ENCODE measurements around the gene GABARAP.
A peak's percentile ranks its signal among the peaks of the same experiment; 100 is the strongest.

GABARAP gene

GRCh38 chr17:7207120-7208001 lies 34.9 kb downstream of the GABARAP start:
- DNase-seq (ENCODE audit: low read depth): no peak

GRCh38 chr17:7205561-7205960 lies 36.7 kb downstream of the GABARAP start:
- DNase-seq (ENCODE audit: low read depth): no peak

DNA sequence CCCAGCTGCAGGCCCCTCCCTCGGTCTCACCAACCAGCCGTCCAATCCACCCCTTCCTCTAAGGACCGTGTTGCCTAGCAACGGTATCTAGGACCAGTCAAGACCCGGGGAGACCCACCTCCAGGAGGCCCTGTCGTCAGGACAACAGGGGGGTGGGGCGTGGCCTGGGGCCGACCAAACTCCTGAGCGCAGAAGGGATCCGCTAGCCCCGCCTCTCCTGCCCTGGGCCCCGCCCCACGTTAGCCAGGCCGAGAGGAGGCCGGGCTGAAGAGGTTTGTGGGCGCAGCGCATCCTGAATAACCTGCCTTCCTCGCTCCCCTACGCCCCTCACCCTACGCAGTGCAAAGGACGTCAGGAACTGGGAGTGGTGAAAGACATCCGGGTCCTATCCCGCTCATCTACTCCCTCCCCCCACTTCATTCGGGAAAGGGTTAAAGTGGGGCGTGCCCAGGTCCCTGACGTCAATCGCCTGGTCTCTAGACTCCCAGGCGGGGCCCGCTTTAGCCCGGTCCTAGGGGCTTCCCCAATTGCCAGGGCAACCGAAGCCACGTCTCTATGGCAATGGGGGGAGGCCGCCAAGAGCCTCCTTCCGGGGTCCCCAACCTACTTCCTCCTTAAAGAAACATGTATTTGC lies 37.3 kb downstream of the GABARAP start:
- peak; percentile 88 for DNase-seq (ENCODE audit: low read depth)

GRCh38 chr17:7204336-7204735 lies 37.9 kb downstream of the GABARAP start:
- DNase-seq (ENCODE audit: low read depth): no peak

- DNase-seq (ENCODE audit: low read depth): no peak
These were observed 38.9 kb downstream of the GABARAP start for GRCh38 chr17:7203391-7203790.

DNA sequence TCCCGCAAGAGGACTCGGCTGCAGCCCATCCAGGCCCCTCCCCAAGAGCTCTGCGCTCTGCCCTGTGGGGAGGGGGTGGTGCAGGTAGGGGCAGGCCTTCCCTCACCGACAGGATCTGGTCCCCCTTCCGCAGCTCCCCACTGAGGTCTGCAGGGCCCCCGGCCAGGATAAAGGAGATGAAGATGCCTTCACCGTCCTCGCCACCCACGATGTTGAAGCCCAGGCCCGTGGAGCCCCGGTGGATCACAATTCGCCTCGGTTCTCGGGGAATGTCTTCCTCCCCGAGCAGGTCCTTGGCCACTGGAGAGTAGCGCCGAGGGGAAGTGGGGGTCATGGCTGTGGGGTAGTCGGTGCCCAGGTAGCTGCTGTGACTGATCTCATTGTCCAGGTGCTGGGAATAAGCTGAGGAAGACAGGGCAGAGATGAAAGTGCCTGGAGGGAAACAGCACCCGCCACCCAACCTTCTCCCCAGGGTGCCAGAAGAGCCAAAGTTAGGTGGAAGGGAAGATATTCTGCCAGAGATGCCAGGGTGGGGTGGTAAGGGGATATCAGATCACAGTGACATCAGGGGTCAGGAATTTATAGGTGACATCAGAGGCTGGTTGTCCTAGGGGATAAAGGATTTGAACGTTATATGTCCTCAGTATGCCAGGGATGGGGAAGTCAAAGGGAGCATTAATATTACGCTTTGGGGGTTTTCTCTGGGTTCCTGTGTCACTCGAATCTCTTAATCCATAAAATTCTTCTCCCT lies 45.4 kb downstream of the GABARAP start:
- no peak for DNase-seq (ENCODE audit: low read depth)

DNA sequence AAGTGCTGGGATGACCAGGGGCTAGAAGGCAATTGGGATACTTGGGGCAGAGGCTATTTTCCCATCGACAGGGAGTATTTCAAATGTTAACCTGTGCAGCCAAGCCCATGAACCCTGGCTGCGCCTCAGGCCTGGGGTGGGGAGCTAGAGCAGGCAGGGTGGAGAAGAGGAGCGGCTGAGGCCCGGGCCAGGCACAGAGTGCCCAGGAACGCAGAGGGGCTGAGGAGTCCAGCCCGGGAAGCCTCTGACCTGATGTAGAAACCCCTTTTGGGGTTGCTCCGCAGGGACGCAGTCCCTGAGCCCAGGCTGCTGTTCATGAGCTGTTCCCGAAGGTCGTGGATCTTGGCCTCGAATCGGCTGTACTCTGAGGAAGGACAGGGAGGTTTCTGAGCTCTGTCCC lies 46.3 kb downstream of the GABARAP start:
- DNase-seq (ENCODE audit: low read depth): no peak

DNA sequence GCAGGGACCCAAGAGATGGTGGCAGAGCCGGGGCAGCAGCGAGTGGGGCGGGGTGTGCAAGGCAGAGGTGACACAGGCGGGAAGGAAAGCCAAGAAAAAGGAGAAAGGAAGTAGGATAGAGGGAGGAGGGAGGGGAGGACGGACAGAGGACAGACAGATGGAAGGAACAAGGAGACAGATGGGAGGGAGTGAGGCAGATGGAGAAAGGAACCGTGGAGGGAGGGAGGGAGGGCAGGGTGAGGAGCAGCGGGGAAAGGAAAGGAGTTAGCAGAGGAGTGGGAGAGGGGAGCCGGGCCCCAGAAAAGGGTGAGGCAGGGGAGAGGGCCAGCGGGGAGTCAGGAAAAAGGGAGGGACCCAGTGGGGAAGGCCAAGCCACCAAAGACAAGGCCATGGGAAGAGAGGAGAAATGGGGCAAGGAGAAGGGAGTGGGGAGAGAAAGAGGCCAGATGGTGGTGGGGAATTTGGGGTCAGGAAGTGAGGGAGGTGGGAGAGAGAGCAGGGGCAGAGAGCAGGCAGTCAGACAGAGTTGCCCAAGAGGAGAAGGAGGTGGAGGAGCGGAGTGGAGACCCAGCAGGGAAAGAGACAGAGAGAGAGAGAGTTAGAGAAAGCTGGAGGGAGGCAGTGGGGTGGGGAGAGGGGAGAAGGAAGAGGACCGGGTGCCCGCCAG lies 49.8 kb downstream of the GABARAP start:
- no peak for DNase-seq (ENCODE audit: low read depth)

- no peak for DNase-seq (ENCODE audit: low read depth)
These were observed 50.5 kb downstream of the GABARAP start for GRCh38 chr17:7191571-7192270.

- no peak for DNase-seq (ENCODE audit: low read depth)
These were observed 51.2 kb downstream of the GABARAP start for GRCh38 chr17:7191069-7191468.

- no peak for DNase-seq (ENCODE audit: low read depth)
These were observed 51.9 kb downstream of the GABARAP start for GRCh38 chr17:7190276-7190917.

Measured in stimulated activated CD8-positive, alpha-beta memory T cell treated with anti-CD3 and anti-CD28 coated beads, Interleukin-4, amount 100 ng/mL, for 24 hours (primary cell).